Activated T-cell treated with anti-CD3 and anti-CD28 coated beads, Interleukin-2, amount 50 U/mL, for 24 hours (primary cell): ENCODE data around the gene PRM1.
A peak's percentile ranks its signal among the peaks of the same experiment; 100 is the strongest.

ENCODE experiments used
- DNase-seq: peaks from one replicate; pipeline ENCODE4 v3.0.0-alpha.2; 2020
- H3K27ac Mint-ChIP-seq: 2 replicates; pipeline ENCODE4 v1.8.0; 2020; ENCODE audit warnings: mild to moderate bottlenecking, mixed read lengths
- H3K27me3 Mint-ChIP-seq: 2 replicates; pipeline ENCODE4 v1.8.0; 2020; ENCODE audit warnings: mixed read lengths
- H3K36me3 Mint-ChIP-seq: 2 replicates; pipeline ENCODE4 v1.8.0; 2020; ENCODE audit warnings: low read depth, mixed read lengths
- H3K4me1 Mint-ChIP-seq: 2 replicates; pipeline ENCODE4 v1.8.0; 2020; ENCODE audit warnings: low read depth, mixed read lengths
- H3K4me3 Mint-ChIP-seq: 2 replicates; pipeline ENCODE4 v1.8.0; 2020; ENCODE audit warnings: mild to moderate bottlenecking, moderate library complexity, mixed read lengths
- H3K9me3 Mint-ChIP-seq: 2 replicates; pipeline ENCODE4 v1.8.0; 2020; ENCODE audit warnings: mixed read lengths

PRM1 gene

DNA sequence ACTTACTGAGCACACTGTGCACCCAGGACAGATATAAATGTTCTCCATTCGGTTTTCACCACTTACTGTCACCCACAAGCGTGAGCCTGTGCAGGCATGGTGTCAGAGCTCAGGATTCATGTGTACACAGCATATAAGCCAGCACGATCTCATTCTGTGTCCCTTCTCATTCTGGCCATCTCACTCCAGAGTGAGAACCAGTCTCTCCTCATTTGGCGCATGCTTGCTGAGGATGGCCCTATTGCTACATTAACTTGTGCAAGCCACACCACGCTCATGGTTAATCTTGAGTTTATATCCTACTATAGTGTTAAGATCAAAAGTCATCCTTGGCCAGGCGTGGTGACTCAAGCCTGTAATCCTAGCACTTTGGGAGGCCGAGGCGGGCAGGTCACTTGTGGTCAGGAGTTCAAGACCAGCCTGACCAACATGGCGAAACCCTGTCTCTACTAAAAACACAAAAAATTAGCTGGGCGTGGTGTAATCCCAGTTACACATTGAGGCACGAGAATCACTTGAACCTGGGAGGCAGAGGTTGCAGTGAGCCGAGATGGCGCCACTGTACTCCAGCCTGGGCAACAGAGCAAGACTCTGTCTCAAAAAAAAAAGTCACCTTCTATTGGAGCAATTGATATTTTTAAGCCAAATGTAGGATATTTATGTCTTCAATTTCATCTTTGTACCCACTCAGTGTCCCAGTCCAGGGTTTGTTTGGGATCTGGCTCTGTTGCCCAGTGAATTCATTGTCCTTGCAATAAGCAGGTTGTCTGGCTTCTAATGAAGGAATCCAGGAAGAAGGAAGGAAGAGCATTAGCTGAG lies 46.0 kb downstream of the PRM1 start:
- Mint-ChIP-seq H3K9me3 (no peaks in the 10 kb centered on the region), H3K27ac (peak overlapping the region; percentile 99), H3K36me3 (no peaks in the 10 kb centered on the region), H3K4me1 (peaks cover 73% of the 10 kb centered on the region), H3K4me3 (peak overlapping the region; percentile 6), H3K27me3 (no peaks in the 10 kb centered on the region)
- no peak for DNase-seq

DNA sequence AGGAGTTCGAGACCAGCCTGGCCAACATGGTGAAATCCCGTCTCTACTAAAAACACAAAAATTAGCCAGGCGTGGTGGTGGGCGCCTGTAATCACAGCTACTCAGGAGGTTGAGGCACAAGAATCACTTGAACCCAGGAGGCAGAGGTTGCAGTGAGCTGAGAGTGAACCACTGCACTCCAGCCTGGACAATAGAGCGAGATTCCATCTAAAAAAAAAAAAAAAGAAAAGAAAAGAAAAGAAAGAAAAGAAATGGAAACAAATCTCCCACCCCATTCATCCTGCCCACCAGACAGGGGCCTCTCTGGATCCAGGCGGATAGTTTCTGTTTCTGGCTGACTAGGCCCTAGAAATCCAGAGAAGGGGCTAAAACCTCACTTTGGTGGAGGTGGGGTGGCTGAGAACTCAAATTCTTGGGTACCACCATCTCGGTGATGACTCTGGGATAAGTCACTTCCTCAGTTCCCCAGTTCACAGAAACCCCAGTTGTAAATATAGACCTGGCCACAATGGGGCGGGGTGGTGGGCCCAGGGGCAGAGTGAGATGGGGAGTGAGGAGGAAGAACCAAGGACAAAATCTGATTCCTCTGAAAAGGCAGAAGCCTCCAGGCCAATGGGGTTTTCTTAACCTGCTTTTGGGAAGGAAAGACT lies 47.3 kb downstream of the PRM1 start:
- no peaks in the 10 kb centered on the region for H3K27me3 Mint-ChIP-seq
- H3K36me3 Mint-ChIP-seq = no peaks in the 10 kb centered on the region
- peaks cover 86% of the 10 kb centered on the region for H3K4me1 Mint-ChIP-seq
- peak; percentile 83 for DNase-seq
- H3K27ac Mint-ChIP-seq = peak overlapping the region; percentile 99
- no peaks in the 10 kb centered on the region for H3K9me3 Mint-ChIP-seq
- peak overlapping the region; percentile 69 for H3K4me3 Mint-ChIP-seq

DNA sequence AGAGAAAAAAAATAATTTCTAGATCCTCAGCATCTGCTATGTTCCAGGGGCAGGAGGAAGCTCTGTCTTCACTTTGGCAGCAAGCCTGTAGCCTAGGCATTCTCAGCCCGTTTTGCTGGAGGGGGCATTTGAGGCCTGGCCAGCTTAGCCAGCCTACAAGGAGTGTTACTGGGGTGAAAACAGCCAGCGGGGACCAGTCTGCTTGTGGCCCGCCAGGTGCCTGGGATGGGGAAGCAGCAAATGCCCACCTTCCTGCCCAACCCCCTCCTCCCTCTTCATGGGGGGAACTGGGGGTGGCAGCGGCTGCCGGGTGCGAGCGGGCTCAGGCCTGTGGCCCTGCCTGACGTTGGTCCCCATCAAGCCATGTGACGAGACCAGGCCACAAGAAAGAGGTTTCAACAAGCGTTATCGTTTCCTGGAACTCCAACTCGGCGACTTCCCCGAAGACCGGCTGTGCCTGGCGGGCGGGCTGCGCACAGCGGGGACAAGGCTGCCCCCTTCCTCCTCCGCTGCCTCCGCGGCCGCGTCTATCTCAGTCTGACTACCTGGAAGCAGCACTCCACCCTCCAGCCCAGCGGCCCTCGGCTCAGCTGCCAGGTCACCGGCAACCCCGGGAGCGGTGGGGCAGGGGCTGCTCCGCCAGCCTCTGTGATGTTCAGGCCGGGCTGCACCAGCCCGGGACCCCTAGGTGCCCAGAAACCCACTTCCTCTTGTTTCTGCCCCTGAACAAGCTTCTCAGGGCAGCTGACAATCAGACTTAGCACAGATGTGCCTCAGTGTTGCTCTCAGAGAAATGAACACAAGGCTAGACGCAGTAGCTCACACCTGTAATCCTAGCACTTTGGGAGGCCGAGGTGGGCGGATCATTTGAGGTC lies 48.0 kb downstream of the PRM1 start:
- Mint-ChIP-seq H3K27ac (peak overlapping the region; percentile 99), H3K36me3 (no peaks in the 10 kb centered on the region), H3K4me1 (peaks cover 87% of the 10 kb centered on the region), H3K9me3 (no peaks in the 10 kb centered on the region), H3K27me3 (no peaks in the 10 kb centered on the region), H3K4me3 (peak overlapping the region; percentile 69)
- DNase-seq = peak; percentile 93

DNA sequence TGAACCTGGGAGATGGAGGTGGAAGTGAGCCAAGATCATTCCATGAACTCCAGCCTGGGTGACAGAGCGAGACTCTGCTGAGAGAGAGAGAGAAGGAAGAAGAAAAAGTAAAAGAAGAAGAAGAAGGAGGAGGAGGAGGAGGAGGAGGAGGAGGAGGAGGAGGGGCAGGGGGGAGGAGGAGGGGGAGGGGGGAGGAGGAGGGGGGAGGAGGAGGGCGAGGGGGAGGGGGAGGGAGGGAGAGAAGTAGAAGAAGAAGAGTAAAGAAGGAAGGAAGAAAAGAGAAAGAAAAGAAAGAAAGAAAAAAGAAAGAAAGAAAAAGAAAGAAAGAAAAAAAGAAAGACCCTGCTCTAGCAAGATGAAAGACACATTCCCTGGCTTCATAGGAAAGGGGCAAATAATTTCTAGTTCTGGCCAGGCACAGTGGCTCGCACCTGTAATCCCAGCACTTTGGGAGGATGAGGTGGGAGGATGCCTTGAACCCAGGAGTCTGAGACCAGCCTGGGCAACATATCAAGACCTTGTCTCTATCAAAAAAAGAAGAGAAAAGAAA lies 48.8 kb downstream of the PRM1 start:
- Mint-ChIP-seq H3K36me3 (no peaks in the 10 kb centered on the region), H3K4me3 (peak overlapping the region; percentile 69), H3K27ac (peak overlapping the region; percentile 99), H3K27me3 (no peaks in the 10 kb centered on the region), H3K9me3 (no peaks in the 10 kb centered on the region), H3K4me1 (peaks cover 87% of the 10 kb centered on the region)
- peak; percentile 53 for DNase-seq

DNA sequence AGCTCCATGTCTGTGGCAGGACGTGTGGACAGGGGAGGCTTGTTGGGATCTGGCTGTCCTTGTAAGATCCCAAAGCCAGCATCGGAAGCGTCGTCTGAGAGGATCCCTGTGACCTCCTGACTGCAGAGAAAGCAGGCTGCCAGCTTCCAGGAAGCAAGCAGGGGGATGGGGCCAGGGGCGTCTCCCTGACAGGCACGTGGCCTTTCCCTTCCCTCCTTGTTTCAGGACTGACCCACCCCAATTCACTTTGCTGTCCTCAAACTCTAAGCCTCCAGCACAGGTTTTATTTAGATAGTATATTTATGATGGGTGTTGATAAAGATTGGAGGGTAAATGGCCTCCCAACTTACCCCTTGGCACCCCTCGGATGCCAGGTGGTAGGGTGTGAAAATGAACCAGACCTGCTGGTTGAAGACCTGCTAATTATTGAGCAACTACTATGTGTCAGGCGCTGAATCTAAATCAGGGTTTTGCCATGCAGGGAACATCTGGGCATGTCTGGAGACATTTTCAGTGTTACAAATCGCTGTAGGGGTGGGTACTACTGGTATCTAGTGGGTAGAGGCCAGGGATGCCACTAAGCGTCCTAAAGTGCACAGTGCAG lies 49.7 kb downstream of the PRM1 start:
- H3K4me3 Mint-ChIP-seq = peak overlapping the region; percentile 18
- no peaks in the 10 kb centered on the region for H3K27me3 Mint-ChIP-seq
- peak overlapping the region; percentile 99 for H3K27ac Mint-ChIP-seq
- no peaks in the 10 kb centered on the region for H3K36me3 Mint-ChIP-seq
- H3K4me1 Mint-ChIP-seq = peaks cover 85% of the 10 kb centered on the region
- no peaks in the 10 kb centered on the region for H3K9me3 Mint-ChIP-seq
- no peak for DNase-seq
